Measurements from ENCODE around the gene HNF1A. TPM values are rescaled to one million over a fixed set of nuclear protein-coding genes. Genes with fewer than 3 reads are reported as not detected.
A peak's percentile ranks its signal among the peaks of the same experiment; 100 is the strongest.

HNF1A gene
- total RNA-seq, 1 donor from 2014 or later = not detected

GRCh38 chr12:120996133-120996746, 17.9 kb downstream of the HNF1A start:
- H3K4me1 Mint-ChIP-seq (ENCODE audit: low read depth) = peaks cover 14% of the 10 kb centered on the region
- no peak overlapping the region for H3K4me3 Mint-ChIP-seq (ENCODE audit: unreplicated experiment)
- no peak overlapping the region for H3K27ac Mint-ChIP-seq (ENCODE audit: unreplicated experiment)
- no peak for DNase-seq (ENCODE audit: low spot score)
- H3K9me3 Mint-ChIP-seq (ENCODE audit: low read depth) = peaks cover 7% of the 10 kb centered on the region
- peaks cover 29% of the 10 kb centered on the region for H3K27me3 Mint-ChIP-seq (ENCODE audit: low read depth)
- no peak for TF ChIP-seq CTCF (IDR thresholded peaks at IDR 0.05)
- H3K36me3 Mint-ChIP-seq (ENCODE audit: low read depth) = no peaks in the 10 kb centered on the region

GRCh38 chr12:120997448-120997847, 19.1 kb downstream of the HNF1A start:
- Mint-ChIP-seq H3K36me3 (ENCODE audit: low read depth) (peaks cover 2% of the 10 kb centered on the region), H3K4me3 (ENCODE audit: unreplicated experiment) (no peak overlapping the region), H3K27ac (ENCODE audit: unreplicated experiment) (no peak overlapping the region), H3K4me1 (ENCODE audit: low read depth) (peaks cover 17% of the 10 kb centered on the region), H3K9me3 (ENCODE audit: low read depth) (peaks cover 7% of the 10 kb centered on the region), H3K27me3 (ENCODE audit: low read depth) (peaks cover 25% of the 10 kb centered on the region)
- TF ChIP-seq CTCF (IDR thresholded peaks at IDR 0.05) = no peak
- DNase-seq (ENCODE audit: low spot score) = peak; percentile 66

- Mint-ChIP-seq H3K9me3 (ENCODE audit: low read depth) (peaks cover 7% of the 10 kb centered on the region), H3K27me3 (ENCODE audit: low read depth) (peaks cover 17% of the 10 kb centered on the region), H3K27ac (ENCODE audit: unreplicated experiment) (no peak overlapping the region), H3K4me1 (ENCODE audit: low read depth) (peaks cover 17% of the 10 kb centered on the region), H3K36me3 (ENCODE audit: low read depth) (peaks cover 7% of the 10 kb centered on the region), H3K4me3 (ENCODE audit: unreplicated experiment) (no peak overlapping the region)
- DNase-seq (ENCODE audit: low spot score) = no peak
- TF ChIP-seq CTCF (IDR thresholded peaks at IDR 0.05) = no peak
Measured at GRCh38 chr12:120998435-120998834, 20.1 kb downstream of the HNF1A start.

- no peak for TF ChIP-seq CTCF (IDR thresholded peaks at IDR 0.05)
- Mint-ChIP-seq H3K27me3 (ENCODE audit: low read depth) (peaks cover 13% of the 10 kb centered on the region), H3K27ac (ENCODE audit: unreplicated experiment) (peak overlapping the region; percentile 49), H3K36me3 (ENCODE audit: low read depth) (peaks cover 12% of the 10 kb centered on the region), H3K4me1 (ENCODE audit: low read depth) (peaks cover 17% of the 10 kb centered on the region), H3K9me3 (ENCODE audit: low read depth) (peaks cover 7% of the 10 kb centered on the region), H3K4me3 (ENCODE audit: unreplicated experiment) (no peak overlapping the region)
- DNase-seq (ENCODE audit: low spot score) = no peak
Measured at GRCh38 chr12:120999191-121000120, 21.1 kb downstream of the HNF1A start.

- H3K36me3 Mint-ChIP-seq (ENCODE audit: low read depth) = peaks cover 19% of the 10 kb centered on the region
- no peak for DNase-seq (ENCODE audit: low spot score)
Measured at GRCh38 chr12:121000530-121000929, 22.2 kb downstream of the HNF1A start.

More at GRCh38 chr12:121000530-121000929, 22.2 kb downstream of the HNF1A start:
- no peak for TF ChIP-seq CTCF (IDR thresholded peaks at IDR 0.05)
- no peaks in the 10 kb centered on the region for H3K9me3 Mint-ChIP-seq (ENCODE audit: low read depth)
- peaks cover 17% of the 10 kb centered on the region for H3K4me1 Mint-ChIP-seq (ENCODE audit: low read depth)
- H3K27ac Mint-ChIP-seq (ENCODE audit: unreplicated experiment) = no peak overlapping the region
- H3K27me3 Mint-ChIP-seq (ENCODE audit: low read depth) = peaks cover 2% of the 10 kb centered on the region
- no peak overlapping the region for H3K4me3 Mint-ChIP-seq (ENCODE audit: unreplicated experiment)
